CD4-positive, CD25-positive, alpha-beta regulatory T cell (primary cell): ENCODE results near the gene PPARGC1A. TPM values are rescaled to one million over a fixed set of nuclear protein-coding genes. Genes with fewer than 3 reads are reported as not detected.

Source experiments
- ATAC-seq, 2 donors: fragments of 150-1000 bp; cut with Tn5 transposase; one replicate each; pipeline ENCODE4 v1.10.0; 2021; ENCODE audit warnings: low read depth in 2 of 2, moderate number of reproducible peaks in 2 of 2, moderate library complexity in 1 of 2
- DNase-seq, 3 donors: peaks; one replicate each; pipeline versions ENCODE4 v3.0.0 to v3.0.0-alpha.2; 2012 to 2022; ENCODE audit warnings: mixed read lengths in 1 of 3
- H3K27ac ChIP-seq: one replicate; pipeline ENCODE4 v1.7.0; 2013; ENCODE audit warnings: mild to moderate bottlenecking, low read length; ENCODE audit not compliant: insufficient read depth, poor library complexity, severe bottlenecking
- H3K27me3 ChIP-seq: one replicate; pipeline ENCODE4 v1.7.0; 2013; ENCODE audit warnings: low read length; ENCODE audit not compliant: control insufficient read depth, insufficient read depth
- H3K36me3 ChIP-seq: one replicate; pipeline ENCODE4 v1.7.0; 2013; ENCODE audit warnings: mild to moderate bottlenecking, low read length, moderate library complexity; ENCODE audit not compliant: control insufficient read depth, insufficient read depth
- H3K4me1 ChIP-seq: 2 replicates; pipeline ENCODE4 v1.7.0; 2013; ENCODE audit warnings: mild to moderate bottlenecking, low read length; ENCODE audit not compliant: insufficient read depth, control insufficient read depth, poor library complexity, severe bottlenecking
- H3K4me3 ChIP-seq: one replicate; pipeline ENCODE4 v1.7.0; 2013; ENCODE audit warnings: low read depth, mild to moderate bottlenecking, low read length, moderate library complexity
- H3K9me3 ChIP-seq, 2 experiments: 1 replicate in 1 of 2; 2 replicates in 1 of 2; pipeline ENCODE4 v1.7.0; 2013; ENCODE audit warnings: low read length in 2 of 2, mild to moderate bottlenecking in 1 of 2, moderate library complexity in 1 of 2; ENCODE audit not compliant: control insufficient read depth in 2 of 2
- H3K27ac Mint-ChIP-seq, 3 donors: one replicate each; pipeline ENCODE4 v1.8.0; 2020 to 2022; ENCODE audit warnings: mild to moderate bottlenecking in 3 of 3, mixed read lengths in 3 of 3, moderate library complexity in 2 of 3
- H3K27me3 Mint-ChIP-seq: one replicate; pipeline ENCODE4 v1.8.0; 2022; ENCODE audit warnings: mild to moderate bottlenecking, mixed read lengths
- H3K36me3 Mint-ChIP-seq: one replicate; pipeline ENCODE4 v1.8.0; 2020; ENCODE audit warnings: mixed read lengths
- H3K4me1 Mint-ChIP-seq, 4 donors: one replicate each; pipeline ENCODE4 v1.8.0; 2020 to 2022; ENCODE audit warnings: mixed read lengths in 4 of 4, mild to moderate bottlenecking in 1 of 4
- H3K4me3 Mint-ChIP-seq, 4 donors: one replicate each; pipeline ENCODE4 v1.8.0; 2020 to 2022; ENCODE audit warnings: mild to moderate bottlenecking in 4 of 4, mixed read lengths in 4 of 4, moderate library complexity in 3 of 4
- H3K9me3 Mint-ChIP-seq, 7 donors: one replicate each; pipeline ENCODE4 v1.8.0; 2020 to 2022; ENCODE audit warnings: mixed read lengths in 7 of 7, mild to moderate bottlenecking in 3 of 7, moderate library complexity in 2 of 7
- polyA plus RNA-seq, 4 donors: library from polyadenylated mRNA; unstranded; fragments of 300-500 nt; fragmentation: Illumina TruSeq; gene quantifications; one replicate each; pipeline ENCODE4 v1.2.3, GENCODE V29; 2021
- total RNA-seq: library from RNA; stranded (reverse); gene quantifications from one replicate; pipeline ENCODE4 v1.2.3, GENCODE V29; 2022

PPARGC1A gene
- total and polyA plus RNA-seq, 5 donors from 2014 or later, result not detected

DNA sequence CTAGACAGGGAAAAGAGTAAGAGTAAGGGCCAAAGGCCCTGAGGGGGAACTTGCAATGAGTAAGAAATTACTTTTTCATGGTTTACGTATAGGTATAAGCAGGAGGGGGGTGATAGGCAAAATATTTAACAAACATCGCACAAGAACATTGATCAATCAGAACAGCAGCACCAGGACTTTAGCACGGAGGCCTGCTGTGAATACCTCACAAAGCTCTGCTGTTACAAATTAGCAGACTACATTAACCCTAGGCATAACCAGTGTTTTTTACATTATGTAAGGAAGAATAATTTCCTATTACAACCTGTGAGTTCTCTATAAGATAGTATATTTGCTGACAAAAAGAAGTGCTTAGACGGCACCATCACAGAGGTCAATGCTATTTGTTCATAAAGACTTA, 44.9 kb downstream of the PPARGC1A start:
- DNase-seq (no peak), ATAC-seq (no peak)
- no peaks in the 10 kb centered on the region for H3K4me1 ChIP-seq
- no peaks in the 10 kb centered on the region for H3K27me3 Mint-ChIP-seq
- H3K4me3 Mint-ChIP-seq, result no peak overlapping the region
- no peaks in the 10 kb centered on the region for H3K27me3 ChIP-seq
- peaks cover 0 to 4% (median 0%) of the 10 kb centered on the region in 7 donors for H3K9me3 Mint-ChIP-seq
- no peaks in the 10 kb centered on the region for H3K36me3 ChIP-seq
- no peak overlapping the region for H3K27ac ChIP-seq
- H3K9me3 ChIP-seq, result no peaks in the 10 kb centered on the region
- no peaks in the 10 kb centered on the region for H3K4me1 Mint-ChIP-seq
- no peaks in the 10 kb centered on the region for H3K36me3 Mint-ChIP-seq
- no peak overlapping the region for H3K27ac Mint-ChIP-seq
- H3K4me3 ChIP-seq, result no peak overlapping the region

DNA sequence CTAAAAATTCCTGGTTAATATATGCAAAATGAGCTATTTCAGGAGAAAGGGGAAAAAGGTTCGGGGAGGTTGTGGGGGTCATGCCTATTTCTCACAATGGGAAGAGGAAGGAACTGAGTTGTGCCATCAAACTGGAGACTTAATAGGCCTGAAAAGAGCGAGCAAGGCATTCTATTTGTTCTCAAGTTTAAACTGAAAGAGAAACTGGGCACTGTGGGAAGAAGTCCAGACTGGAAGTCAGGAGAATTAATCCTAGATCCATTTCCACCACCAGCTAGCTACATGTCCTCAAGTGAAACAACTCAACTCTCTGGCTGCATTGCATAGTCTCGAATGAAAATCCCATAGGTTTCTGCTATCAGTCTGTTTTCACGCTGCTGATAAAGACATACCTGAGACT, 50.6 kb downstream of the PPARGC1A start:
- ATAC-seq, result no peak
- Histone ChIP-seq H3K4me3 (no peak overlapping the region), H3K9me3 (no peaks in the 10 kb centered on the region), H3K4me1 (no peaks in the 10 kb centered on the region), H3K27ac (no peak overlapping the region), H3K27me3 (no peaks in the 10 kb centered on the region), H3K36me3 (no peaks in the 10 kb centered on the region)
- H3K27me3 Mint-ChIP-seq, result no peaks in the 10 kb centered on the region
- no peaks in the 10 kb centered on the region for H3K4me1 Mint-ChIP-seq
- no peak overlapping the region for H3K4me3 Mint-ChIP-seq
- DNase-seq, result no peak
- H3K27ac Mint-ChIP-seq, result no peak overlapping the region
- peaks cover 0 to 5% (median 1%) of the 10 kb centered on the region in 7 donors for H3K9me3 Mint-ChIP-seq
- no peaks in the 10 kb centered on the region for H3K36me3 Mint-ChIP-seq

DNA sequence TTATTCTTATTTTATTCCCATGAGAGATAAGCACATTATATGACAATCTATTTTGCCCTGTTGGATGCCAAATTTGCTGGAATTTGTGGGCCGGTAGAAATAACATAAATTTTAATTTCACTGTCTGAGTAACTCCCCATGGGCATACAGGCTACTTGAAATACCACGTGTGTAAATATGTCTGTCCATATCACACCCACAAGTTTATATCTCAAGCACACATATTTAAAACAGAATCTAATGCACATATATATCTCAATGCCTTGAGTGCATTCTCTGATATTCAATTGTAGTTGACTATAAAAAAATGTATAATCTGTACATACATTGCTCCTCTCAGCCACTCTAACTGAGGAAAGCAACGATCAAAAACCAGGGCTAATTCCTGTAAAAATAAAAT, 51.2 kb downstream of the PPARGC1A start:
- H3K4me3 ChIP-seq, result no peak overlapping the region
- ATAC-seq, result no peak
- H3K9me3 Mint-ChIP-seq, result peaks cover 0 to 5% (median 1%) of the 10 kb centered on the region in 7 donors
- H3K9me3 ChIP-seq, result no peaks in the 10 kb centered on the region
- no peaks in the 10 kb centered on the region for H3K36me3 Mint-ChIP-seq
- no peak overlapping the region for H3K4me3 Mint-ChIP-seq
- no peaks in the 10 kb centered on the region for H3K27me3 Mint-ChIP-seq
- no peaks in the 10 kb centered on the region for H3K4me1 ChIP-seq
- H3K27ac ChIP-seq, result no peak overlapping the region
- no peaks in the 10 kb centered on the region for H3K27me3 ChIP-seq
- H3K27ac Mint-ChIP-seq, result no peak overlapping the region
- H3K4me1 Mint-ChIP-seq, result no peaks in the 10 kb centered on the region
- no peaks in the 10 kb centered on the region for H3K36me3 ChIP-seq
- no peak for DNase-seq

DNA sequence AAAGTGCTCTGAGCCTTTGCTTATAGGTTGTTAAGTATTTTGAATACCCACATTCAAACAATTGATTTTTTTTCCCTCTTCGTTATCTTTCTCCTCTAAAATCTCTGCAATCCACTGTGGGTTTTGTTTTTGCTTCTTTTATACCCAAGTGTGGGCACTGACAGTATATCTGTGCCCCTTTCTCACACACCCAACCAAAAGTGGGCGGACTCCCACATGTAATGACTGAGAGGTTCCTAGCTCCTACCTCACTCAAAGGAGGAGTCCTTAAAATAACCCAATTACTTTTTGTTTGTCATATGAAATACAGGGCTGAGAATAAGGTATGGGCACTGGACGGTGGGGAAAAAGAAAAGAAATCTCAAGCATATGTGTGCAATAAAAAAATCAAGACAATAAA, 51.7 kb downstream of the PPARGC1A start:
- H3K9me3 Mint-ChIP-seq, result peaks cover 0 to 8% (median 1%) of the 10 kb centered on the region in 7 donors
- Histone ChIP-seq H3K36me3 (no peaks in the 10 kb centered on the region), H3K27me3 (no peaks in the 10 kb centered on the region), H3K27ac (no peak overlapping the region), H3K4me3 (no peak overlapping the region), H3K9me3 (no peaks in the 10 kb centered on the region), H3K4me1 (no peaks in the 10 kb centered on the region)
- no peaks in the 10 kb centered on the region for H3K4me1 Mint-ChIP-seq
- H3K36me3 Mint-ChIP-seq, result no peaks in the 10 kb centered on the region
- DNase-seq (no peak), ATAC-seq (no peak)
- no peak overlapping the region for H3K27ac Mint-ChIP-seq
- H3K4me3 Mint-ChIP-seq, result no peak overlapping the region
- H3K27me3 Mint-ChIP-seq, result no peaks in the 10 kb centered on the region

DNA sequence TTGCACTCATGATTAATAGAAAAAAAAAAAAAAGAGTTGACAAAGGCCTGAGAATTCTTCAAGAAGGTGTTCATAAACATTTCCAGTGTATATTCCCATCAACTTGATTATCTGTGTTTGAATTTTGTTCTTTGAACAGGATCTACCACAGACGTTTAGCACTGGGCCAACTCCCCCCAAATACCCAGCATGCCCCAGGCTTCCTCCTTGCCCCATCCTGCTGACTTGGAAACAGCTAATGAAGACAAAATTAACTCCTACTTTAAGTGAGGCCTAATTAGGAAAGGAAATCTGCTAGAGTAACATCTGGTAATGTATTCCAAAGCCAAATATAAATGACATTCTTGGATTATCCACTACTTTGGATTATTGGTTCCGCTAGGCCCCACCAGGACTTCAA, 52.5 kb downstream of the PPARGC1A start:
- Histone ChIP-seq H3K36me3 (no peaks in the 10 kb centered on the region), H3K9me3 (no peaks in the 10 kb centered on the region), H3K27ac (no peak overlapping the region), H3K4me1 (no peaks in the 10 kb centered on the region), H3K4me3 (no peak overlapping the region), H3K27me3 (no peaks in the 10 kb centered on the region)
- Mint-ChIP-seq H3K4me3 (no peak overlapping the region), H3K9me3 (peaks cover 0 to 8% (median 1%) of the 10 kb centered on the region in 7 donors), H3K27ac (no peak overlapping the region), H3K27me3 (no peaks in the 10 kb centered on the region), H3K4me1 (no peaks in the 10 kb centered on the region), H3K36me3 (no peaks in the 10 kb centered on the region)
- ATAC-seq, result no peak
- no peak for DNase-seq

DNA sequence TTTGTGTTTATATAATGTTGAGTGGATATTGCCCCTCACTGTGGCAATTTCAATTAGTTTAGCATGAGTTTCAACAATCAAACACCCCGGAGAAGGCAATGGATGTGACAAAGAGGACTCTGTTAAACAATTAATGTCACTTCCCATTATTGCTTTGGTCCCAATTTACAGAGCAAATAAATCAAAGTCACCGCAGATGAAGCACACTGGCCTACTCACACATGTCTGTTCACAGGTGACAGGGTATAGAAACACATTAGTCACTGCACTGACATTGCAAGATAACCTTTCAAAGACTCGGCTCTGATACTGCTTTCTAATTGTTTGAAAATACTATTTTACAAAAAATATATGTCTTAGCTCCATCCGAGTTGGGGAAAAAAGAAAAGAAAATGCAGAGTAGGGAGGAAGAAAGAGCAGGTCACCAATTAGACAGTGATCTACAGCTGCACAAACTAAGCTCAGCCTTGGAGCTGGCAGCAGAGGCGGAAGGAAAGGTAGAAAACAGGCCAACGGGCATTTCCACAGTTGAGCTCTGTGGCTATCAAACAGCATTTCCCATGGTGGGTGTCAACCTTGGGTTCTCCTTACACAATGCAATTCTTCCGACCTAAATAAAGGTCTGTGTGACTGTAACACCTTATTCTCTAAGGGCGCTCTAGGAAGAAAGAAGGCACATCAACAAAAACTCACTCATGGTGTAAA, 53.9 kb downstream of the PPARGC1A start:
- H3K27me3 Mint-ChIP-seq, result no peaks in the 10 kb centered on the region
- no peaks in the 10 kb centered on the region for H3K4me1 ChIP-seq
- no peaks in the 10 kb centered on the region for H3K36me3 ChIP-seq
- DNase-seq, result no peak
- no peak overlapping the region for H3K4me3 Mint-ChIP-seq
- no peaks in the 10 kb centered on the region for H3K27me3 ChIP-seq
- H3K36me3 Mint-ChIP-seq, result no peaks in the 10 kb centered on the region
- H3K9me3 ChIP-seq, result no peaks in the 10 kb centered on the region
- H3K4me1 Mint-ChIP-seq, result no peaks in the 10 kb centered on the region
- H3K27ac Mint-ChIP-seq, result no peak overlapping the region
- H3K9me3 Mint-ChIP-seq, result peaks cover 0 to 7% (median 1%) of the 10 kb centered on the region in 7 donors
- H3K4me3 ChIP-seq, result no peak overlapping the region
- H3K27ac ChIP-seq, result no peak overlapping the region
- ATAC-seq, result no peak

DNA sequence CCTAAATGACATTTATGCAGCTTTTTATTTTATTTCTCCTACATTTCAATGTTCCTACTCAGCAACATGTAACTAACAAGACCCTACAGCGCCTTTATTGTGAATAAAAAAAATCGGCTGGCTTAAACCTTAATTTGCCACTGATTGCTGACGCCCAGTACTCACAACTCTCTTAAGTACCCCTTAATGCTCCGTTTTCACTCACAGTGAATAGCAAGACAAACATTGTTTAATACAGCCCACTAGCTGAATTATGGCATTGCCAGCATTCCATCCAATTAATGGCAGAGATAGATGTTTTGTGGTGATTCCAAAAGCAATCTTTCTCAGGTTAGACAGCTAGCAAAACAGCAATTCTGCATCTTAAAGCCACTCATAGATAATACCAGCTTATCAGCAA, 61.1 kb downstream of the PPARGC1A start:
- Mint-ChIP-seq H3K9me3 (peaks cover 0 to 9% (median 0%) of the 10 kb centered on the region in 7 donors), H3K27ac (no peak overlapping the region), H3K36me3 (no peaks in the 10 kb centered on the region), H3K27me3 (no peaks in the 10 kb centered on the region), H3K4me1 (no peaks in the 10 kb centered on the region), H3K4me3 (no peak overlapping the region)
- Histone ChIP-seq H3K4me1 (no peaks in the 10 kb centered on the region), H3K36me3 (no peaks in the 10 kb centered on the region), H3K27me3 (no peaks in the 10 kb centered on the region), H3K27ac (no peak overlapping the region), H3K4me3 (no peak overlapping the region), H3K9me3 (no peaks in the 10 kb centered on the region)
- ATAC-seq (no peak), DNase-seq (no peak)

DNA sequence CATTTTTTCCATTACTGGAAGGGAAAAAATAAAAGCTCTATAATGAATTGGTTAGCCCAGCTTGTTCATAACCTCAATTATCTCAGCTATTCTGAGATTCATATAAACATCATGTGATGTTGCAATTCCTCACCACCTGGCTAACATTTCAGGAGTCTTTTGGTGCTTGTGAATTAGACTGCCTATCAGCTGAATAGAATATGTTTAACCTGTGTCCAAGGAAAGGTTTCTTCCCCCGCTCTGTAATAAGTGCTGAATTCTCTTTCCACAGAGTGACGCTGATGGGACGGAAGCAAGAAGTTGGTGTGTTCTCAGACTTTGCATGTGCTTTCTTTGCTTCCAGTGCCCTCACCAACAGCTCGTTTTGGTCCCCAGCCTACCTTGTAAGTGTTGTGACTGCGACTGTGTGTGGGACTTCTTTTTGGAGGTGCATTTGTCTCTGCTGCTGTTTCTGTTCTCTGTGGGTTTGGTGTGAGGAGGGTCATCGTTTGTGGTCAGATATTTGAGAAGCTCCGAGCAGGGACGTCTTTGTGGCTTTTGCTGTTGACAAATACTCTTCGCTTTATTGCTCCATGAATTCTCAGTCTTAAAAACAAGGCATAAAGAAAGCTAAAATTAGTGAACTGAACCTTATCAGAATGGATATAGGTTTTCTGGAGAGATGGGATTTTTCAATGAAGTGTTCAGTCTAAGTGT, 61.7 kb downstream of the PPARGC1A start:
- no peak for DNase-seq
- H3K4me3 Mint-ChIP-seq, result no peak overlapping the region
- H3K27me3 Mint-ChIP-seq, result no peaks in the 10 kb centered on the region
- no peaks in the 10 kb centered on the region for H3K4me1 Mint-ChIP-seq
- Histone ChIP-seq H3K36me3 (no peaks in the 10 kb centered on the region), H3K4me1 (no peaks in the 10 kb centered on the region), H3K27me3 (no peaks in the 10 kb centered on the region), H3K4me3 (no peak overlapping the region), H3K9me3 (no peaks in the 10 kb centered on the region), H3K27ac (no peak overlapping the region)
- no peak overlapping the region for H3K27ac Mint-ChIP-seq
- H3K9me3 Mint-ChIP-seq, result peaks cover 0 to 6% (median 0%) of the 10 kb centered on the region in 7 donors
- no peaks in the 10 kb centered on the region for H3K36me3 Mint-ChIP-seq
- no peak for ATAC-seq
